T-helper 22 cell (primary cell): ENCODE data around the gene MEIG1.
"Not testable (repeated sequence)": the region's sequence is repeated elsewhere in the genome, so short reads cannot be mapped to it uniquely, and the experiment has no call there.

ENCODE experiments used
- DNase-seq: peaks from one replicate; pipeline ENCODE4 v3.0.0-alpha.2; 2020; ENCODE audit warnings: low read depth

Gene MEIG1, protein sequence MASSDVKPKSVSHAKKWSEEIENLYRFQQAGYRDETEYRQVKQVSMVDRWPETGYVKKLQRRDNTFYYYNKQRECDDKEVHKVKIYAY

GRCh38 chr10:14959221-14960057 is at the start of gene MEIG1:
Gene MEIG1, plus strand, starts transcription at chr10:14959388. Its CDS starts 7,081 bp downstream, at chr10:14966469.
- peak; percentile 71 for DNase-seq

DNA sequence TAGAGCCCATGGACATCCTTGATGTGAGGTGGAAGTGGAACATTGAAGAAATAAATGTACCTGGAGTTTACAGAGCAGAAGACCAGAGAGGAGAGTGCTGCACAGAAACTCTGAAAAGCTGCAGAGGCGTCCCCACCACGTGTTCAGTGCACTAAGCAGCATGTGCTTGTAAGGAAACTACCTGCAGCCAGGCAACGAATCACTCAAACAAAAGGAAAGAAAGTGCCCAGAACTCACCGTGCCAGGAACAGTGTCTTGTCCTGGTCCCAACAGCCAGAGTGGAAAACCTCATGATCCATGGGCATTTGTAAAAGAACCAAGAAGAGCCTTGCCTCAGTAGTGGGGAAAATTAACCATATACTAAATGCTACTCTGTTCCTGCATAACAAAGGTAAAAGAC is 48.2 kb upstream of the MEIG1 start:
- no peak for DNase-seq

GRCh38 chr10:14911801-14912200 is 47.4 kb upstream of the MEIG1 start:
- no peak for DNase-seq

DNA sequence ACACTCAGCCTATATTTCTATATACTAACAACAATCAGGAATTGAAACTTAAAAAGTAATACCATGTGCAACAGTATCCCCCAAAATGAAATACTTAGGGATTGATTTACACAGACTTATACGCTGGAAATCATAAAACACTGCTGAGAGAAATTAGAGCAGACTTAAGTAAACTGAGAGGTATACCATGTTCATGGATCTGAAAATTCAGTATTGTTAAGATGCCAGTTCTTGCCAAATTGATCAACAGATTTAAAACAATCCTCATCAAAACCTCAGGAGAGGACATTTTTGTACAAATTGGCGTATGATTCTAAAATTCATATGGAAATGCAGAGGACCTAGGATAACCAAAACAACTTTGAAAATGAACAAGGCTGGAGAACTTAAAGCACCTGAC is 42.6 kb upstream of the MEIG1 start:
- DNase-seq: no peak

DNA sequence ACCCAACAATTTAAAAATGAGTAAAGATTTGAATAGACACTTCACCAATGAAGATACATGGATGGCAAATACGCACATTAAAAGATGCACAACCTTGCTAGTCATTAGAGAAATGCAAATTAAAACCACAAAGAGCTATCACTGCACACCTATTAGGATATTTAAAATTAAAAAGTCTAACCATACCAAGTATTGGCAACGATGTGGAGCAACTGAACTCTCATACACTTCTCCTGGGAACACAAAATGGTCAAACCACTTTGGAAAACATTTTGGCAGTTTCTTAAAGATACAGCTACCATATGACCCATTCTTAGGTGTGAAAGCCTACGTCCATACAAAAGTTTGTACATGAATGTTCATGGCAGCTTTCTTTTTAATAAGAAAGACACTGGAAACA is 41.4 kb upstream of the MEIG1 start:
- DNase-seq: no peak

GRCh38 chr10:14918964-14919363 is 40.2 kb upstream of the MEIG1 start:
- no peak for DNase-seq

DNA sequence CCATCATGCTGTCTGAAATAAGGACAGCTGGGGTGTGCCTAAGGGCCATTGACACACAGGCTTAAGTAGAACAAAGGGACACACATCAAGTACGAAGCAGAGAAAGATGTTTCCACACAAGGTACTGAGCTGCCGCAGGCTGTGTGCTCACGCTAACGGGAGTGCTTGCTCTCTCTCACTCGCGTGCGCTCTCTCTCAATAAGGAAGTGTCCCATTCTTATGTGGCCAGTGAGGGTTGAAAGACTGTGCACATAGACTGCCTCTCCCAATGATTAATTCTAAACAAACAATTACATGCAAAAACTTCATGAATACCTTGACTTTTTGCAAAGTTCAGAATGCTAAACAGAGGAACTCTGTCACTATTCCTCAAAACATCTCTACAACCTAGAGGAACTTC is 35.2 kb upstream of the MEIG1 start:
- no peak for DNase-seq

- no peak for DNase-seq
Observed at GRCh38 chr10:14925268-14925667, 33.9 kb upstream of the MEIG1 start.

GRCh38 chr10:14926061-14926470 is 33.1 kb upstream of the MEIG1 start:
- no peak for DNase-seq

DNA sequence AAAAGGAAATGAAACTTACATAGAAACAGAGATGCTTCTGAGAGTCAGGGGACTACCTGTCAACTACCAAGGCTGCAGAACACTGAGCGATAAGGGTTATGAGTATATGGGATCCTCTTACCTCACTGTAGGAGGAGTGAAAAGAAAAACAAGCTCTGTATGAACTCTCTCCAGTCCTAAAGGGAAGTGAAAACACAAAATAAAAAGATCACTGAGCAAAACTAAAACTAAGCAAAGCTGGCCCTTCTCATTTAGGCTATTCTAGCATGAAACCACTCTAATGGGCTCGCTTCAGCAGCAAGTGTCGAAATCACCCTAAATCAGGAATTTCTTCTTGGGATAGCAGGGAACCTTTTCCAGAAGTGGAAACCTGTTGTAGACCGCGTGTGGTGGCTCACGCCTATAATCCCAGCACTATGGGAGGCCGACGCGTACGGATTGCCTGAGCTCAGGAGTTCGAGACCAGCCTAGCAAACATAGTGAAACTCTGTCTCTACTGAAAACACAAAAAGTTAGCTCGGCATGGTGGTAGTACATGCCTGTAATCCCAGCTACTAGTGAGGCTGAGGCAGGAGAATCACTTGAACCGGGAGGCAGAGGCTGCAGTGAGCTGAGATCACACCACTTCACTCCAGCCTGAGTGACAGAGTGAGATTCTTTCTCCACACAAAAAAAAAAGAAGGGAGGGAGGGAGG is 32.3 kb upstream of the MEIG1 start:
- DNase-seq: no peak

- no peak for DNase-seq
Observed at GRCh38 chr10:14930610-14931009, 28.6 kb upstream of the MEIG1 start.

DNA sequence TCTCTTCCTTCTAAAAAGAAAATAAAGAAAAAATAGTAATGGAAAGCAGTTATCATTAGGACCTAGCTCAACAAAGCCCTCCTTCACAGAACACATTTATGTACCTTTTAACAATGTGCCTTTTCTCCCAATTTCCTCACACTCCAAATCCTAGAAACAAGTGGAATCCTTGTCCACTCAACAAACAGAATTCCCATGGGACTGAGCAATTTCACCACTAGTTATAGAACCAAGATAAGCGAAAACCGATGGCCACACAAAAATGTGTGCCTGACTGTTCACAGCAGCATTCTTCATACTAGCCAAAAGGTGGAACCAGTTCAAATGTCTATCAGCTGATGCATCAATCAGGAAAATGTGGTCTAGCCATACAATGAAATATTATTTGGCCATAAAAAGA is 22.6 kb upstream of the MEIG1 start:
- DNase-seq: no peak

DNA sequence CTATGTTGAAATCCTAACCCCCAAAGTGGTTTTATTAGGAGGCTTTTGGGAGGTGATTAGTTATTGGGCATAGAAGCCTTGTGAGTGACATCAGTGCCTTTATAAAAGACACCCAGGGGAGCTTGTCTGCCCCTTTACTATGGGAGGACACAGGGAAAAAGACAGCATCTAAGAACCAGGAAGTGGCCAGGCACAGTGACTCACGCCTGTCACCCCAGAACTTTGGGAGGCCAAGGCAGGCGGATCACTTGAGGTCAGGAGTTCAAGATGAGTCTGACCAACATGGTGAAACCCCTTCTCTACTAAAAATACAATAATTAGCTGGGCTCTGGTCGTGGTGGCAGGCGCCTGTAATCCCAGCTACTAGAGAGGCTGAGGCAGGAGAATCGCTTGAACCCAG is 20.2 kb upstream of the MEIG1 start:
- DNase-seq: not testable (repeated sequence)

GRCh38 chr10:14942147-14942949 is 16.8 kb upstream of the MEIG1 start:
- DNase-seq: not testable (repeated sequence)

DNA sequence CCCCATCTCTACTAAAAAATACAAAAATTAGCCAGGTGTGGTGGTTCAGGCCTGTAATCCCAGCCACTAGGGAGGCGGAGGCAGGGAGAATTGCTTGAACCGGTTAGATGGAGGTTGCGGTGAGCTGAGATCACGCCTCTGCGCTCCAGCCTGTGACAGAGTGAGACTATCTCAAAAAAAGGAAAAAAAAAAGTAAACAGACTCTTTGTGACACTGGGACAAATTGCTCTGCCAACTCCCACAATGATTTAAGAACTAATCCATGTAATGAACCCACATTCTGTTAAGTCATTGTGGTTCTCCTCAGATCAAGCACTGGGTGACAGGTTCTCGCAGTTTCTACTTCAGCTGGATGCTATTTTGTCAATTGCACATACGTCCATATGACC is 16.2 kb upstream of the MEIG1 start:
- DNase-seq: not testable (repeated sequence)

DNA sequence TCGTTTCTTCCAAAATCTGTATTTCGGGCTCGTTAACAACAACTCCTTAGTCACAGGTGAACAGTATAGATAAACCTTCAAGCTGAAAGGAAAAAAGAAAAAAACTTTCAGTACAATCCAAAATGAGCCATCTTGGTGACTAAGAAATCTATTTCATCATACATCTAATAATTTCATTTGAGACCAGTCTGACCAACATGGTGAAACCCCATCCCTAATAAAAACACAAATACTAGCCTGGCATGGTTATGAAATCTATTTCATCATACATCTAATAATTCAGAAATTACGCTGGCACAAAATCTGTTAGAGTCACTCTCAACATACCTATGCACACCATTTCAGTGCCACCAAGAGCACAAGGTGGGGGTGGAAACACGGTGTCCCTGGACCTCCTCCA is 14.1 kb upstream of the MEIG1 start:
- no peak for DNase-seq

DNA sequence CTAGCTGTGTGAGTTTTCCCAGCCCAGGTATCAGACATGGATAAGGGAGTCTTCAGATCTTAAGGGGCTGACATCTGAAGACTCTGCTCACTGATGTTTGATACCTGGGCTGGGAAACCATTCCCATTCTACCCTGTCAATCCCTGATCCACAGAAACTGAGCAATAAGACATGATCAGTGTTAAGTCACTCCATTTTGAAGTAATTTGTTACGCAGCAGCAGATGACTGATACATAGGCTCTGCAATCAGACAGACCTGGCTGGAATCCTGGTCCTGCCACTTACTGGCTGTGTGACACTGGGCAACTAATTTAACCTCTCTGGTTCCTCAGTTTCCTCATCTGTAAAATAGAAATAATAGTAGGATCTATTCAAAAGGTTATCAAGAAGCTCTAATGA is 11.9 kb upstream of the MEIG1 start:
- no peak for DNase-seq

- DNase-seq: no peak
Observed at GRCh38 chr10:14949291-14949690, 9.9 kb upstream of the MEIG1 start.

DNA sequence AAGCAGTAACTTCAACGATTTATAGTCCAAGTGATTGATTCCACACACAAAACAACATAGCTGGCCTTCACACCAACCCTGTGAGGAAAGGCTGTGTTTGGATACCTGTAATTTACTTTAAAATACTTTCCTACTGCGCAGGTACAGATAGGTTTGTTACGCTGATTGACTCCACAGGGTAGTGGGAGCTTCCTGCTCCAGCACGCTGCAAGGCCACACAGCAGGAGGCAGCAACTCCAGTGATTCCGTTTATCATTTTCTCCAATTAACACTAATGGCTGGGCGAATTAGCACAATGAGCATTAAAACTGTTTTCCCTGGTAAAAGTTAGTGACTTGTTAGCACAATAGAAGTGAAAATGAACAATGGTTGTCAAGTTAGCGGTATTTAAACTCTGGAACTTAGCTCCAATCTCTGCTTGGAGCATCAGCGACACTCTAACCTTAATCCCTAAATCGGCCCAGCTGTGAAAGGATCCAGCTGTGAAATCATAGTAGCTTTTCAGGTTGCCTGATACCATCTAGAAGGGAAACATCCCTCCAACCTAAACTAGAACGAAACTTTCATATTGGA is 6.3 kb upstream of the MEIG1 start:
- DNase-seq: no peak

GRCh38 chr10:14953424-14954000 is 5.7 kb upstream of the MEIG1 start:
- DNase-seq: no peak

DNA sequence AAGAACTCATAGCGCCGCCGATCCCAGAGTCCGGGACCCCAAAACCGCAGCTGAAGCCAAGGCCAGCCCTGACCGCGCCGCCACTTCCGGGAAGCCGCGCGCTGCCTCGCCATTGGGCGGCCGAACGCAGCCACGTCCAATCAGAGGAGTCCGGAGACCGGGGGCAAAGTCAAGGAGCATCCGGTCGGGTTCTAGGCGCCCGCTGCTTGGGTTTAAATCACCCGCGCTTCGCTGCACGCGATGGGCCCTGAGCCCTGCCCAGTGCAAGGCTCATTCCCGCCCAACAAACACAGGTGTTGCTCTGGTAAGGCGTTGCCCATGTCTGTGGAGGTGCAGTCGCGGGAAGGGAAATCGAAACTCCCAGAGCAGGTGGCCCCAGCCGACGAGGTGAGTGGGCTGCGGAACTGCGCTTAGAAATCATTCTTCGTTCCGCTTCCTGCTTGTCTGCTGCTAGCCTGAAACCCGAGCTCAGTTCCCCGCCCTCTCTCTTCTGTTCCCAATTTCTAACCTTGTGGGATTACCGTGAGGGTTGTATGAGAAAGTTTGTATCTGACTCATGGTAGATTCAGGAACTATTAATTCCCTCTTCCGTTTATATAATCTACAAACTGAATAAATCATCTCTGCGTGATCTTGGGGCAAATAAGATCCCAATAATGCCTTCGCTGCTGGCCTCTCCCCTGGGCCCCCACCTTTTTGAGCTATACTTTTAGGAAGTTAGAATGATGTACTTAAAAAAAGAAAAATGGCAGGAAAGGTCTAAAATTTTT is 5.0 kb upstream of the MEIG1 start, which contains the start of gene DCLRE1C:
TSS of gene DCLRE1C (minus strand) at position 96 of the 770 bp plus-strand sequence. CDS start at position 10, 86 bp downstream.
- peak; percentile 76 for DNase-seq
